ENCODE measurements around the gene ATP4B. TPM values are rescaled to one million over a fixed set of nuclear protein-coding genes. Genes with fewer than 3 reads are reported as not detected.

Gene ATP4B
- total RNA-seq, 3 donors from 2014 or later (not counting 1 experiment from before 2014, with no cell fraction given): not detected

DNA sequence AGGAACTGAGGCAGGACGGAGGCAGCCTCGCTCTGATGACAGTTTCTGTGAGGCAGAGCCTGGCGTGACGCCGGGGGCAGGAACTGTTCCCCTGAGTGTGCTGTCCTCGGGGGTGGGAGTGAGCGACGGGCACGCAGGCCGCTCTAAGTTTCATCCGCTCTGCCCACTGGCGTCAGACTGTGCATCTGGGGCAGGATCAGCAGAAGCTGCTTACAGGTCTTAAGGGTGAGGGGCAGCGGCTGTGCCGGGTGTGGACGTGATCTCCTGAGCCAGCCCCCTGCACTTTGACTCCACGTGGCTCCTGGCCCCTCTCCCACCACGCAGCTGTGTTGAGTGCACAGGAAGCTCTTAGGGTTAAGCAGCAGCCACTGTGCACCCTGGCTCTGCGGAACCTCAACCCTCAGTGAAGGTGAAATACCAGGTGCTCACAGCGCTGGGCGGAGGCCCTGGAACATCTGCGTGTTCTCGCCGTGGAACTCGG lies 10.5 kb upstream of the ATP4B start:
- no peaks in the 10 kb centered on the region for H3K27me3 ChIP-seq (ENCODE audit: control insufficient read depth, insufficient read depth, low read length)
- no peaks in the 10 kb centered on the region for H3K4me1 ChIP-seq (ENCODE audit: control insufficient read depth, insufficient read depth, low read length)
- Mint-ChIP-seq H3K36me3 (no peaks in the 10 kb centered on the region), H3K4me3 (no peak overlapping the region), H3K27ac (no peak overlapping the region), H3K9me3 (peaks cover 4% of the 10 kb centered on the region in 2 donors), H3K27me3 (ENCODE audit: low read depth in 2 of 2) (no peaks in the 10 kb centered on the region), H3K4me1 (peaks cover 0 to 7% of the 10 kb centered on the region in 2 donors)
- no peaks in the 10 kb centered on the region for H3K9me3 ChIP-seq (ENCODE audit: control insufficient read depth, insufficient read depth, low read length)
- H3K4me3 ChIP-seq (ENCODE audit: low read length): no peak overlapping the region
- H3K27ac ChIP-seq (ENCODE audit: low read length): no peak overlapping the region
- no peaks in the 10 kb centered on the region for H3K36me3 ChIP-seq (ENCODE audit: control insufficient read depth, insufficient read depth, low read length)
- TF ChIP-seq, protein P1, sequence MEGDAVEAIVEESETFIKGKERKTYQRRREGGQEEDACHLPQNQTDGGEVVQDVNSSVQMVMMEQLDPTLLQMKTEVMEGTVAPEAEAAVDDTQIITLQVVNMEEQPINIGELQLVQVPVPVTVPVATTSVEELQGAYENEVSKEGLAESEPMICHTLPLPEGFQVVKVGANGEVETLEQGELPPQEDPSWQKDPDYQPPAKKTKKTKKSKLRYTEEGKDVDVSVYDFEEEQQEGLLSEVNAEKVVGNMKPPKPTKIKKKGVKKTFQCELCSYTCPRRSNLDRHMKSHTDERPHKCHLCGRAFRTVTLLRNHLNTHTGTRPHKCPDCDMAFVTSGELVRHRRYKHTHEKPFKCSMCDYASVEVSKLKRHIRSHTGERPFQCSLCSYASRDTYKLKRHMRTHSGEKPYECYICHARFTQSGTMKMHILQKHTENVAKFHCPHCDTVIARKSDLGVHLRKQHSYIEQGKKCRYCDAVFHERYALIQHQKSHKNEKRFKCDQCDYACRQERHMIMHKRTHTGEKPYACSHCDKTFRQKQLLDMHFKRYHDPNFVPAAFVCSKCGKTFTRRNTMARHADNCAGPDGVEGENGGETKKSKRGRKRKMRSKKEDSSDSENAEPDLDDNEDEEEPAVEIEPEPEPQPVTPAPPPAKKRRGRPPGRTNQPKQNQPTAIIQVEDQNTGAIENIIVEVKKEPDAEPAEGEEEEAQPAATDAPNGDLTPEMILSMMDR (IDR thresholded peaks at IDR 0.05): no peak
- intact Hi-C loops (cut with micrococcal nuclease): no loop called here
- WGBS (ENCODE audit: insufficient coverage): 65% methylated on average over 21 of the region's 24 CpGs
- DNase-seq: peak in 1 of 2 donors; percentile 10
- ATAC-seq: no peak

DNA sequence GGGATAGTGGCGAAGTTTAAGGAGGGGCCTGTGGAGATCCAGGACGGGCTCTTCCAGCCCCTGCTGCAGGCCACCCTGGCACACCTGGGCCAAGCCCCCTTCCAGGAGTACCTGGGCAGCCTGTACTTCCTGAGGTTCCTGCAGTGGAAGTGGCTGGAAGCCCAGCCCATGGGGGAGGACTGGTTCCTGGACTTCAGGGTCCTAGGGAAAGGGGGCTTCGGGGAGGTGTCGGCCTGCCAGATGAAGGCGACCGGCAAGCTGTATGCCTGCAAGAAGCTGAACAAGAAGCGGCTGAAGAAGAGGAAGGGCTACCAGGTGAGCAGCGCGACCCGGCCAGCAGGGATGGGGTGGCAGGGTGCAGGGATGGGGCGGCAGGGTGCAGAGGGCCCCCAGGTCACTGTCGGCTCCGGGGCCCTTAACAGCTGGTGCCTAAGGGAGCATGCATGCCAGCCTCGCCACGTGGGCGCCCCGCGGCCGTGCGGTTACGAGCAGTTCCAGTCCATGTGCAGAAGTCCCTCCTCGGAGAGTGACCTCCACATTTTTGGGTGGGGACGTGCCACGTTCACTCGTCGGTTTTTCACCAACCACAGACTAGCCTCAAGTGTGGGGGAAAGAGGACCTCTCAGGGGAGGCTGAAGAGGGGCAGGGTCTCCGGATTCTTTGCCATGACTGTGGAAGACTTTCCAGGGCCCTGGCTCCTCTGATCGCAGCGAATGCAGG lies 9.9 kb upstream of the ATP4B start:
- H3K4me3 Mint-ChIP-seq: no peak overlapping the region
- WGBS (ENCODE audit: insufficient coverage): 93% methylated on average over 28 of the region's 29 CpGs
- H3K36me3 Mint-ChIP-seq: no peaks in the 10 kb centered on the region
- peaks cover 2% of the 10 kb centered on the region for H3K27me3 ChIP-seq (ENCODE audit: control insufficient read depth, insufficient read depth, low read length)
- no peaks in the 10 kb centered on the region for H3K4me1 ChIP-seq (ENCODE audit: control insufficient read depth, insufficient read depth, low read length)
- H3K27ac Mint-ChIP-seq: no peak overlapping the region
- ATAC-seq (no peak), DNase-seq (peak in 1 of 2 donors; percentile 11)
- TF ChIP-seq, protein P1 (IDR thresholded peaks at IDR 0.05): no peak
- intact Hi-C loops (cut with micrococcal nuclease): no loop called here
- H3K36me3 ChIP-seq (ENCODE audit: control insufficient read depth, insufficient read depth, low read length): no peaks in the 10 kb centered on the region
- peaks cover 4% of the 10 kb centered on the region in 2 donors for H3K9me3 Mint-ChIP-seq
- H3K27me3 Mint-ChIP-seq (ENCODE audit: low read depth in 2 of 2): no peaks in the 10 kb centered on the region
- no peak overlapping the region for H3K4me3 ChIP-seq (ENCODE audit: low read length)
- H3K4me1 Mint-ChIP-seq: peaks cover 0 to 7% of the 10 kb centered on the region in 2 donors
- no peak overlapping the region for H3K27ac ChIP-seq (ENCODE audit: low read length)
- no peaks in the 10 kb centered on the region for H3K9me3 ChIP-seq (ENCODE audit: control insufficient read depth, insufficient read depth, low read length)

DNA sequence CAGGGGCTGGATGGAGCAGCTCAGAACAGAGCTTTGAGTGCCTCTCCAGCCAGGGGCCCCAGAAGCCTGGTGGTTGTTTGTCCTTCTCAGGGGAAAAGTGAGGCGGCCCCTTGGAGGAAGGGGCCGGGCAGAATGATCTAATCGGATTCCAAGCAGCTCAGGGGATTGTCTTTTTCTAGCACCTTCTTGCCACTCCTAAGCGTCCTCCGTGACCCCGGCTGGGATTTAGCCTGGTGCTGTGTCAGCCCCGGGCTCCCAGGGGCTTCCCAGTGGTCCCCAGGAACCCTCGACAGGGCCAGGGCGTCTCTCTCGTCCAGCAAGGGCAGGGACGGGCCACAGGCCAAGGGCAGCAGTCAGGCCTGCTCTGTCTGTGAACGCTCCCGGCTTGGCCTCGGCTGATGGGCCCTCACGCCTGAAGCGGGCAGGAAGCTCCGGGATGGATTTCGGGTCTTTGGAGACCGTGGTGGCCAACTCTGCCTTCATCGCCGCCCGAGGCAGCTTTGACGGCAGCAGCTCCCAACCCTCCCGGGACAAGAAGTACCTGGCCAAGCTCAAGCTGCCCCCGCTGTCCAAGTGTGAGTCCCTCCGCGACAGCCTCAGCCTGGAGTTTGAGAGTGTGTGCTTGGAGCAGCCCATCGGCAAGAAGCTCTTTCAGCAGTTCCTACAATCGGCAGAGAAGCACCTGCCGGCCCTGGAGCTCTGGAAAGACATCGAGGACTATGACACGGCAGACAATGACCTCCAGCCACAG lies 9.1 kb upstream of the ATP4B start, which contains the start of gene GRK1:
GRK1 (plus strand) TSS at position 269 of the 751 bp plus-strand sequence; CDS start at position 437, 168 bp downstream.
- intact Hi-C loops (cut with micrococcal nuclease): no loop called here
- Histone ChIP-seq H3K36me3 (ENCODE audit: control insufficient read depth, insufficient read depth, low read length) (no peaks in the 10 kb centered on the region), H3K9me3 (ENCODE audit: control insufficient read depth, insufficient read depth, low read length) (no peaks in the 10 kb centered on the region), H3K27me3 (ENCODE audit: control insufficient read depth, insufficient read depth, low read length) (peaks cover 2% of the 10 kb centered on the region), H3K4me3 (ENCODE audit: low read length) (no peak within 1 kb of the TSS), H3K27ac (ENCODE audit: low read length) (no peak within 1 kb of the TSS), H3K4me1 (ENCODE audit: control insufficient read depth, insufficient read depth, low read length) (no peaks in the 10 kb centered on the region)
- Mint-ChIP-seq H3K36me3 (no peaks in the 10 kb centered on the region), H3K27ac (no peak within 1 kb of the TSS), H3K27me3 (ENCODE audit: low read depth in 2 of 2) (no peaks in the 10 kb centered on the region), H3K9me3 (peaks cover under 1% of the 10 kb centered on the region in 2 donors), H3K4me1 (peaks cover 0 to 2% of the 10 kb centered on the region in 2 donors), H3K4me3 (no peak within 1 kb of the TSS)
- TF ChIP-seq, protein P1 (IDR thresholded peaks at IDR 0.05): no peak
- DNase-seq: peak in 1 of 2 donors; percentile 12
- 90% methylated on average over 32 of the region's 32 CpGs for WGBS (ENCODE audit: insufficient coverage)
- ATAC-seq: no peak
